Pons (tissue), 1 donor: ENCODE measurements around the gene APOBEC3F.

Source experiments
- DNase-seq: peaks from one replicate; pipeline ENCODE4 v3.0.0-alpha.2; 2016; ENCODE audit warnings: low spot score

The APOBEC3F gene

GRCh38 chr22:39092111-39092862 is 51.6 kb downstream of the APOBEC3F start:
- DNase-seq: no peak

DNA sequence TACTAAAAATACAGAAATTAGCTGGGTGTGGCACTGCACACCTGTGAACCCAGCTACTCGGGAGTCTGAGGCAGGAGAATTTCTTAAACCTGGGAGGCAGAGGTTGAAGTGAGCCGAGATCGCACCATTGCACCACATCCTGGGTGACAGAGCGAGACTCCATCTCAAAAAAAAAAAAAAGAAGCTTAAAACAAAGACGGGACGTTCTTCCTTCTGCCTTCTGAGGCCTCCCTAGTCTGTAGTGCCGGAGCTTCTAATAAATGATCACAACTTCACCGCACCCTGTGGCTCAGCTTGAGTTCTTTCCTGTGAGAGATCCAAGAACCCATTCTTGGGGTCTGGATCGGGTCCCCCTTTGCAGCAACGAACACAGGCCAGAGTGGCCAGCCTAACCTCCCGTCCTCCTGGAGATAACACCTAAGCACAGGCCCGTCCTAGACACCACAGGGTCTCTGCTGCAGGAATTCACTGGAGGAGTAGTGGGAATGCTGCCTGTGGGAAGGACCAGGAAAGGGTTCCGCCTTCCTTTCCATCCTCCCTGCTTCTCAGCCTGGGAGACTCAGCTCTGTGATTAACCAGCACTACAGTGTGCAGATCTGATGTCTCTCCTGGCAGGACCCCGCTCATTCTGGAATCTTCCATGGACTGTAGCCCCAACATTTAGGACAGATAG is 54.2 kb downstream of the APOBEC3F start:
- no peak for DNase-seq

GRCh38 chr22:39095971-39096370 is 55.3 kb downstream of the APOBEC3F start:
- DNase-seq: no peak

- peak; percentile 66 for DNase-seq
These were observed 56.7 kb downstream of the APOBEC3F start, which contains the start of gene APOBEC3H for GRCh38 chr22:39097098-39098020. Gene APOBEC3H, plus strand, starts transcription at chr22:39097244. Its CDS starts 3,035 bp downstream, at chr22:39100279.

DNA sequence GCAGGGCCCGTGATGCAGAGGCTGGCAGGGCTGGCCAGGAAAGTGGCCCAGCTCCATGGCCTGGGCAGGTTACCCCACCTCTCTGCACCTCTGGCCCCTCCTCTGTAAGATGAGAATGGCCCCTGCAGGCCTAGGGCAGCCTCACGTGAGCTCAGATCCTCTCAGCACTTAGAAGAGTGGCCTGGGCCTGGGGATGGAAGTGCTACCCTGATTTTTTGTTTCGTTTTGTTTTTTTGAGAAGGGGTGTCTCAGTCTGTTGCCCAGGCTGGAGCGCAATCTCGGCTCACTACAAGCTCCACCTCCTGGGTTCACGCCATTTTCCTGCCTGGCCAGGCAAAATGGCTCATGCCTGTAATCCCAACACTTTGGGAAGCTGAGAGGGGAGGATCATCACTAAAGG is 57.4 kb downstream of the APOBEC3F start:
- DNase-seq: no peak

DNA sequence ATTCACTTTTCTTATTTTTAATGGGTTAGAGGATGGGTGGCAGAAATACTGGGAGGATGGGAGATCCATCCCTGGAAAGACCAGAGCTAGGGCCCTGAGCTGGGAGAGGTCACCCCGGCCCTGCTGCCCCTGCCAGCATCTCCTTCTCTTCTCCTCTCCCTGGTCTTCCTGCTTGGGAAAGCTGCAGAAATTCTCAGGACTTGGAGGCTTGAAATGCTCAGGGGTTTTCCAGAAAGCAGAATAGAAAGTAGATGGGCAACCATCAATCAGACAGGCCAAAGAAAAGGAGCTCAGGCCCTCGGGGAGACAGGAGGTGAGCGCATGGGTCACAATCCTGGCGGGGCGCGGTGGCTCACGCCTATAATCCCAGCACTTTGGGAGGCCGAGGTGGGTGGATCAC is 57.9 kb downstream of the APOBEC3F start:
- DNase-seq: no peak

GRCh38 chr22:39101226-39101625 is 60.6 kb downstream of the APOBEC3F start:
- no peak for DNase-seq

- DNase-seq: no peak
These were observed 62.8 kb downstream of the APOBEC3F start for GRCh38 chr22:39103431-39103830.
